ENCODE measurements around the gene ZSWIM7. TPM values are rescaled to one million over a fixed set of nuclear protein-coding genes. Genes with fewer than 3 reads are reported as not detected.
A peak's percentile ranks its signal among the peaks of the same experiment; 100 is the strongest.

The ZSWIM7 gene
- total RNA-seq, 6 experiments from 2014 or later: 10.6 to 21.8 (median 11.8) TPM

GRCh38 chr17:15967706-15968399 is 31.7 kb downstream of the ZSWIM7 start:
- DNase-seq: peak in 1 of 3 donors; percentile 77
- intact Hi-C loops (cut with DNase I): no loop called here

GRCh38 chr17:15966879-15967248 is 32.6 kb downstream of the ZSWIM7 start:
- Histone ChIP-seq H3K9me3 (no peaks in the 10 kb centered on the region), H3K36me3 (no peaks in the 10 kb centered on the region), H3K27me3 (no peaks in the 10 kb centered on the region), H3K27ac (peak overlapping the region in 1 of 3 donors; percentile 5), H3K4me1 (peaks cover 0 to 7% (median 0%) of the 10 kb centered on the region in 4 donors), H3K4me3 (no peak overlapping the region)
- ATAC-seq: peak; percentile 28 to 58 (median 38)
- WGBS (ENCODE audit: insufficient coverage, low coverage, low lambda C conversion rate, missing lambda C conversion rate): 51% methylated on average over 10 of the region's 11 CpGs
- intact Hi-C loops (cut with DNase I): no loop called here
- TF ChIP-seq POLR2A (IDR thresholded peaks at IDR 0.05) (no peak), CTCF (IDR thresholded peaks at IDR 0.05) (no peak)
- DNase-seq: no peak

More at GRCh38 chr17:15967706-15968399, 31.7 kb downstream of the ZSWIM7 start:
- ATAC-seq: peak; percentile 73 to 84 (median 77)
- Histone ChIP-seq H3K4me3 (no peak overlapping the region), H3K4me1 (peaks cover 0 to 7% (median 0%) of the 10 kb centered on the region in 4 donors), H3K27me3 (no peaks in the 10 kb centered on the region), H3K27ac (no peak overlapping the region), H3K9me3 (no peaks in the 10 kb centered on the region), H3K36me3 (no peaks in the 10 kb centered on the region)
- TF ChIP-seq POLR2A (IDR thresholded peaks at IDR 0.05) (no peak), CTCF (IDR thresholded peaks at IDR 0.05) (no peak)
- WGBS (ENCODE audit: insufficient coverage, low coverage, low lambda C conversion rate, missing lambda C conversion rate): 71% methylated on average over 10 of the region's 11 CpGs

GRCh38 chr17:15966183-15966878 is 33.2 kb downstream of the ZSWIM7 start:
- intact Hi-C loops (cut with DNase I): no loop called here
- TF ChIP-seq POLR2A (IDR thresholded peaks at IDR 0.05) (no peak), CTCF (IDR thresholded peaks at IDR 0.05) (no peak)

GRCh38 chr17:15965528-15965927 is 34.0 kb downstream of the ZSWIM7 start:
- H3K27me3 ChIP-seq: no peaks in the 10 kb centered on the region
- TF ChIP-seq POLR2A (IDR thresholded peaks at IDR 0.05): no peak
- no peak for TF ChIP-seq CTCF (IDR thresholded peaks at IDR 0.05)
- peaks cover 0 to 7% (median 0%) of the 10 kb centered on the region in 4 donors for H3K4me1 ChIP-seq
- H3K36me3 ChIP-seq: no peaks in the 10 kb centered on the region
- H3K4me3 ChIP-seq: no peak overlapping the region
- WGBS (ENCODE audit: insufficient coverage, low coverage, low lambda C conversion rate, missing lambda C conversion rate): 50% methylated on average over 2 of the region's 6 CpGs
- no peaks in the 10 kb centered on the region for H3K9me3 ChIP-seq
- DNase-seq (no peak), ATAC-seq (no peak)
- intact Hi-C loops (cut with DNase I): no loop called here
- no peak overlapping the region for H3K27ac ChIP-seq

More at GRCh38 chr17:15966183-15966878, 33.2 kb downstream of the ZSWIM7 start:
- WGBS (ENCODE audit: insufficient coverage, low coverage, low lambda C conversion rate, missing lambda C conversion rate): 43% methylated on average over 13 of the region's 13 CpGs
- peak overlapping the region in 1 of 3 donors; percentile 5 for H3K27ac ChIP-seq
- no peaks in the 10 kb centered on the region for H3K36me3 ChIP-seq
- no peaks in the 10 kb centered on the region for H3K27me3 ChIP-seq
- no peak overlapping the region for H3K4me3 ChIP-seq
- no peak for DNase-seq
- H3K9me3 ChIP-seq: no peaks in the 10 kb centered on the region
- ATAC-seq: peak; percentile 15 to 49 (median 46)
- H3K4me1 ChIP-seq: peaks cover 0 to 7% (median 0%) of the 10 kb centered on the region in 4 donors

All from right lobe of liver (tissue), 6 donors.